MG63 (cell line): ENCODE data around the gene JTB. TPM values are rescaled to one million over a fixed set of nuclear protein-coding genes. Genes with fewer than 3 reads are reported as not detected.
"Not testable (repeated sequence)": the region's sequence is repeated elsewhere in the genome, so short reads cannot be mapped to it uniquely, and the experiment has no call there.

Experiments
- DNase-seq: peaks from one replicate; pipeline ENCODE4 v3.0.0-alpha.2; 2020
- H3K27me3 ChIP-seq: fragments of 250-450 bp; sonication (Bioruptor Pico); 2 replicates; pipeline ENCODE4 v1.5.1; 2020; ENCODE audit warnings: mild to moderate bottlenecking, moderate library complexity
- H3K36me3 ChIP-seq: fragments of 250-450 bp; sonication (Bioruptor Pico); 2 replicates; pipeline ENCODE4 v1.5.1; 2020; ENCODE audit warnings: mild to moderate bottlenecking, moderate library complexity
- H3K4me3 ChIP-seq: fragments of 250-450 bp; sonication (Bioruptor Pico); 2 replicates; pipeline ENCODE4 v1.5.1; 2020; ENCODE audit warnings: mild to moderate bottlenecking, moderate library complexity
- H3K9me3 ChIP-seq: fragments of 250-450 bp; sonication (Bioruptor Pico); 2 replicates; pipeline ENCODE4 v1.5.1; 2020; ENCODE audit warnings: mild to moderate bottlenecking, moderate library complexity
- total RNA-seq: library from RNA; depleted of rRNA; stranded (reverse); fragments of >200 nt; shearing (Covaris generic); gene quantifications from 2 replicates; pipeline ENCODE4 v1.2.3, GENCODE V29; 2014; ENCODE audit warnings: low replicate concordance; rRNA removed

JTB gene
- total RNA-seq: 250 and 354 TPM in 2 replicates

- Histone ChIP-seq H3K36me3 (peaks cover 49% of the 10 kb centered on the region), H3K27me3 (no peaks in the 10 kb centered on the region)
- peak; percentile 88 for DNase-seq
Observed at GRCh38 chr1:153977250-153978240, at the start of gene JTB. TSS of gene JTB (minus strand) at chr1:153977674. CDS start at chr1:153977252, 422 bp downstream.

DNA sequence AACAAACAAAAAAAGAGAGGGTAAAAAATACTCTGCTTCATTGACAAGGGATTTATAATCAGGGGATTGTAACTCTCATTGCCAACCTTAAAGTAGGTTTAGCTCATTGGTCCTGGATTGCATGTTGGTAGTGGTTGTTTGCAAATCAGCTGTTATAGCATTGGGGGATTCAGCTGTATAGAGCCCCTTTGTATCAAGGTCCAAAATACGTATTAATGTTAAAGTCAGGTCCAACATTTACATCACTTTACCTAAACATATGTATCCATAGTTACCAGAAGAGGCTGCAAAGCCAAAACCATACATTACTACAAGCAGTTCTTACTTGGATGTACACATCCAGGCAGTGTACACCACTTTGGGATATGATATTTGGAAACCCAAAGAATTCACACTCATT, 42.5 kb upstream of the JTB start:
- H3K4me3 ChIP-seq: no peak overlapping the region
- H3K36me3 ChIP-seq: no peaks in the 10 kb centered on the region
- no peak for DNase-seq
- no peaks in the 10 kb centered on the region for H3K27me3 ChIP-seq
- H3K9me3 ChIP-seq: no peaks in the 10 kb centered on the region

More at GRCh38 chr1:153977250-153978240, at the start of gene JTB:
- Histone ChIP-seq H3K9me3 (no peaks in the 10 kb centered on the region), H3K4me3 (peak within 1 kb of the TSS; percentile 89)

DNA sequence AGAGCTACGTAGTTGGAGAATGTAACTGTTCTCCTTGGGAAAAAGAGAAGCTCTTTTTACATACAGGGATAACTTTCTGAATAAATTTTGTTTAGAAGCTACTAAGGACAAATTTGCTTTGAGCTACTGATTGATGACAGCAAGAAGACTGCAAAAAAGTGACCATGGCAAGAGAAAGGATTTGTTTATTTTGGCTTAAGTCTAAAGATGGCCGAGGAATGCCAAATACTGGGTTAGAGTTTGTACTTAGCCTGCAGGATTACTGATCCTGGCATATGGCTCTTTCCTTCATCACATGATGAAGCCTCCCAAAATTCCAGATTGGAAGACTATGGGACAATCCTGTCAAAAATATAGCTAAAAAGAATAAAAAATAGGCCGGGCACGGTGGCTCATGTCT, 41.8 kb upstream of the JTB start:
- DNase-seq: no peak
- no peaks in the 10 kb centered on the region for H3K36me3 ChIP-seq

DNA sequence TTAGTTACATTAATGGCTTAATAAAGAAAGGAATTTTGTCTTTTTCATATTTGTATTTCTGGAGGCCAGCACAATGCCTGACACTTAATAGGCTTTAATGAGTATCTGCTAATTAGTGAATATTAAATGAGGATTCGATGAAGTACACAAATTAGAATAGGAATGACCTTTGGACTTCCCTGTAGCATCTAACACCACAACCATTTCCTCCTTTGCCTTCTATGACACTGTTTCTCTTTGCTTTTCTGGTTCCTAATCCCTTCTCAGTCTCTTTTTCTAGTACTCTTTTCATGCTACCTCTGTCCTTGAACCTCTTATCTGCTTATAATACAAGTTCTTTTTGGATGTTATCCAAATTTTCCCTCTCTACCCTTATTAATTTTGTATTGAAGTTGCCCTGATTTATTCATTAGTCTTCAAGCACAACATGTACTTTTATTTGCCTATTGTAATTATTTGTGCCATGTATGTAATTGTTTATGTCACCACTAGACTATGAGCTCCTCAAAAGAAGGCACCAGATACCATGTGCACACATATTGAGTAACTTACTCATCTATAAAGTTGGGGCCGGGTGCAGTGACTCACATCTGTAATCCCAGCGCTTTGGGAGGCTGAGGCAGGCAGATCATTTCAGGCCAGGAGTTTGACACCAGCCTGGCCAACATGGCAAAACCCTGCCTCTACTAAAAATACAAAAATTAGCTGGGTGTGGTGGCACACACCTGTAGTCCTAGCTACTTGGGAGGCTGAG, 36.9 kb upstream of the JTB start:
- Histone ChIP-seq H3K36me3 (no peaks in the 10 kb centered on the region), H3K9me3 (no peaks in the 10 kb centered on the region), H3K4me3 (no peak overlapping the region), H3K27me3 (no peaks in the 10 kb centered on the region)
- DNase-seq: peak; percentile 75

More for the DNA sequence above, 41.8 kb upstream of the JTB start:
- Histone ChIP-seq H3K27me3 (no peaks in the 10 kb centered on the region), H3K9me3 (no peaks in the 10 kb centered on the region), H3K4me3 (no peak overlapping the region)

DNA sequence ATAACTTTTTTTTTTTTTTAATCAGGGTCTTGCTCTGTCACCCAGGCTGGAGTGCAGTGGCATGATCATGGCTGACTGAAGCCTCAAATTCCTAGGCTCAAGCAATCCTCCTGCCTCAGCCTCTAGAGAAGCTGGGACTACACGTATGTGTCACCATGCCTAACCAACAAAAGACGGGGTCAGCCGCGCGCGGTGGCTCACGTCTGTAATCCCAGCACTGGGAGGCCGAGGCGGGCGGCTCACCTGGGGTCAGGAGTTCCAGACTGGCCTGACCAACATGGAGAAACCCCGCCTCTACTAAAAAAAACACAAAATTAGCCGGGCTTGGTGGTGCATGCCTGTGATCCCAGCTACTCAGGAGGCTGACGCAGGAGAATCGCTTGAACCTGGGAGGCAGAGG, 35.1 kb upstream of the JTB start:
- H3K36me3 ChIP-seq, H3K9me3 ChIP-seq, DNase-seq, H3K27me3 ChIP-seq, H3K4me3 ChIP-seq: not testable (repeated sequence)

GRCh38 chr1:154012129-154012528, 34.7 kb upstream of the JTB start:
- no peak for DNase-seq
- H3K27me3 ChIP-seq: no peaks in the 10 kb centered on the region
- no peaks in the 10 kb centered on the region for H3K36me3 ChIP-seq
- H3K9me3 ChIP-seq: no peaks in the 10 kb centered on the region
- H3K4me3 ChIP-seq: no peak overlapping the region

- Histone ChIP-seq H3K9me3 (no peaks in the 10 kb centered on the region), H3K36me3 (no peaks in the 10 kb centered on the region), H3K4me3 (no peak overlapping the region), H3K27me3 (no peaks in the 10 kb centered on the region)
- no peak for DNase-seq
Observed at GRCh38 chr1:154006136-154006535, 28.7 kb upstream of the JTB start.

- no peak for DNase-seq
- H3K9me3 ChIP-seq: no peaks in the 10 kb centered on the region
- H3K27me3 ChIP-seq: no peaks in the 10 kb centered on the region
- no peak overlapping the region for H3K4me3 ChIP-seq
- H3K36me3 ChIP-seq: peaks cover 3% of the 10 kb centered on the region; the same call in 1 of the 2 replicates
Observed at GRCh38 chr1:154000420-154000819, 22.9 kb upstream of the JTB start.

- H3K36me3 ChIP-seq: peaks cover 38% of the 10 kb centered on the region
- not testable (repeated sequence) for H3K9me3 ChIP-seq, DNase-seq, H3K4me3 ChIP-seq, H3K27me3 ChIP-seq
Observed at GRCh38 chr1:153996882-153997281, 19.4 kb upstream of the JTB start.

- H3K27me3 ChIP-seq: no peaks in the 10 kb centered on the region
- H3K4me3 ChIP-seq: no peak overlapping the region
- no peak for DNase-seq
- no peaks in the 10 kb centered on the region for H3K9me3 ChIP-seq
- H3K36me3 ChIP-seq: peaks cover 50% of the 10 kb centered on the region
Observed at GRCh38 chr1:153995640-153996039, 18.2 kb upstream of the JTB start.

GRCh38 chr1:153995202-153995601, 17.7 kb upstream of the JTB start:
- Histone ChIP-seq H3K4me3 (no peak overlapping the region), H3K27me3 (no peaks in the 10 kb centered on the region), H3K9me3 (no peaks in the 10 kb centered on the region), H3K36me3 (peaks cover 51% of the 10 kb centered on the region)
- no peak for DNase-seq

- no peaks in the 10 kb centered on the region for H3K9me3 ChIP-seq
- H3K27me3 ChIP-seq: no peaks in the 10 kb centered on the region
- peaks cover 51% of the 10 kb centered on the region for H3K36me3 ChIP-seq
- peak overlapping the region; percentile 96 for H3K4me3 ChIP-seq
- no peak for DNase-seq
Observed at GRCh38 chr1:153991806-153992205, 14.3 kb upstream of the JTB start.

DNA sequence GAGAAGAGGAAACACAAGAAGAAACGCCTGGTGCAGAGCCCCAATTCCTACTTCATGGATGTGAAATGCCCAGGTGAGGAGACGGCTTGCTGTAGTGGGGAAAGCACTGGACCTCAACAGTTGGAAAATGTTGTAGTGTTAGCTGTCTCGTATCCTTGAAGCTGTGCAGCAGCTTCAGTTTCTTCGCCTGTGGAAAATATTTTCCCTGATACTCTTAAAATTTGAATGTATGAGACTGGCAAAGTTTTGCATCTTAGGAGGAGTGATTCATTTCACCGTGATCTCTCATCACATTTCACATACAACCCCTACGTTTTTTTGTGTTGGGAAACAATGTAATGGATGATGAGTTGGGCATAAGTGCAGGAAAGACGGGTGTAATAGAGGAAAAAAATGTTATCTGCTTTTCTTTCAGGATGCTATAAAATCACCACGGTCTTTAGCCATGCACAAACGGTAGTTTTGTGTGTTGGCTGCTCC, 13.7 kb upstream of the JTB start:
- Histone ChIP-seq H3K36me3 (peaks cover 51% of the 10 kb centered on the region), H3K4me3 (peak overlapping the region; percentile 96), H3K27me3 (no peaks in the 10 kb centered on the region), H3K9me3 (no peaks in the 10 kb centered on the region)
- DNase-seq: no peak

- Histone ChIP-seq H3K4me3 (peak within 1 kb of the TSS; percentile 96), H3K9me3 (no peaks in the 10 kb centered on the region), H3K27me3 (no peaks in the 10 kb centered on the region), H3K36me3 (peaks cover 50% of the 10 kb centered on the region)
- peak; percentile 93 for DNase-seq
Observed at GRCh38 chr1:153990468-153991150, 13.1 kb upstream of the JTB start, which contains the start of gene RPS27. TSS of gene RPS27 (plus strand) at chr1:153990762. CDS start at chr1:153990797, 35 bp downstream.

DNA sequence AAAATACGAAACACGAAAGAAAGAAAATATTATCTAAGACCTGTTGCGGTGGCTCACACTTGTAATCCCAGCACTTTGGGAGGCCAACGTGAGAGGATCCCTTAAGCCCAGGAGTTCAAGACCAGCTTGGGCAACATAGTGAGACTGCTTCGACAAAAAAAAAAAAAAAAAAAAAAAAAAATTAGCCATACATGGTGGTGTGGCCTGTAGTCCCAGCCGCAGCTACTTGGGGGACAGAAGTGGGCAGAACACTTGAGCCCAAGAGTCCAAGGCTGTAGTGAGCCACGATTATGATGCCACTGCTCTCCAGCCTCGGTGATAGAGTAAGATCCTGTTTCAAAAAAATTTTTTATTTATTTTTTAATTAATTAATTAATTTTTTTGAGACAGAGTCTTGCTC, 10.1 kb upstream of the JTB start:
- no peaks in the 10 kb centered on the region for H3K9me3 ChIP-seq
- H3K27me3 ChIP-seq: no peaks in the 10 kb centered on the region
- no peak for DNase-seq
- H3K36me3 ChIP-seq: peaks cover 30% of the 10 kb centered on the region
- H3K4me3 ChIP-seq: no peak overlapping the region

- Histone ChIP-seq H3K27me3 (no peaks in the 10 kb centered on the region), H3K36me3 (peaks cover 23% of the 10 kb centered on the region), H3K9me3 (no peaks in the 10 kb centered on the region), H3K4me3 (peak within 1 kb of the TSS; percentile 72)
- DNase-seq: peak; percentile 92
Observed at GRCh38 chr1:153985941-153986761, 8.7 kb upstream of the JTB start, which contains the start of gene RAB13. TSS of gene RAB13 (minus strand) at chr1:153986339. CDS start at chr1:153986236, 103 bp downstream.
